K562 (cell line): Measurements from ENCODE around the gene ZSWIM1. TPM values are rescaled to one million over a fixed set of nuclear protein-coding genes. Genes with fewer than 3 reads are reported as not detected.

ENCODE experiments used
- BDP1 ChIP-seq: IDR thresholded peaks from 3 replicates; pipeline ENCODE4 v1.6.1; 2011; ENCODE audit not compliant: insufficient read length, insufficient read depth
- CGGBP1 ChIP-seq: fragments of 250-450 bp; sonication (Bioruptor Pico); IDR thresholded peaks from 2 replicates; pipeline ENCODE4 v1.9.0; 2021; ENCODE audit warnings: mild to moderate bottlenecking
- DDX20 ChIP-seq: fragments of 450-650 bp; IDR thresholded peaks from 2 replicates; pipeline ENCODE4 v1.6.1; 2016; ENCODE audit warnings: missing genetic modification characterization, low read depth, mild to moderate bottlenecking, missing compliant biosample characterization, moderate library complexity
- EHMT2 ChIP-seq: fragments of 450-650 bp; IDR thresholded peaks from 2 replicates; pipeline ENCODE4 v1.6.1; 2018; ENCODE audit warnings: antibody characterized with exemption
- FOSL1 ChIP-seq: fragments of 200-800 bp; sonication (Bioruptor generic); conservative IDR thresholded peaks from 2 replicates; pipeline ENCODE4 v1.6.1; 2016; ENCODE audit warnings: missing genetic modification characterization, missing compliant biosample characterization
- GTF2E2 ChIP-seq: fragments of 200-800 bp; sonication (Bioruptor generic); IDR thresholded peaks from 2 replicates; pipeline ENCODE4 v1.6.1; 2016; ENCODE audit warnings: missing genetic modification characterization, missing compliant biosample characterization
- HMG20A ChIP-seq: fragments of 450-650 bp; formaldehyde crosslinking; conservative IDR thresholded peaks from 2 replicates; pipeline ENCODE4 v1.4.0; 2020; ENCODE audit warnings: mild to moderate bottlenecking, mixed read lengths
- KDM2B ChIP-seq: fragments of 250-450 bp; sonication (Bioruptor Pico); IDR thresholded peaks from 2 replicates; pipeline ENCODE4 v1.8.0; 2021; ENCODE audit warnings: mild to moderate bottlenecking, moderate library complexity
- PBX2 ChIP-seq, 2 experiments: IDR thresholded peaks in 1 of 2; conservative IDR thresholded peaks in 1 of 2; 2 replicates each; pipeline ENCODE4 v1.6.1; 2016; ENCODE audit warnings: low read depth in 2 of 2, mild to moderate bottlenecking in 1 of 2, missing compliant biosample characterization in 1 of 2, missing genetic modification characterization in 1 of 2, moderate library complexity in 1 of 2
- PRMT5 ChIP-seq: sonication (generic); formaldehyde crosslinking; IDR thresholded peaks from 2 replicates; pipeline ENCODE4 v1.5.0; 2020; ENCODE audit warnings: missing genetic modification reagents
- RAD21 ChIP-seq, 2 experiments: fragments of 250-450 bp in 1 of 2; fragments of 450-650 bp in 1 of 2; sonication (Bioruptor Pico) in 1 of 2; formaldehyde crosslinking in 1 of 2; IDR thresholded peaks in 1 of 2; conservative IDR thresholded peaks in 1 of 2; 2 replicates each; pipeline versions ENCODE4 v1.4.0 to v1.8.0; 2020 to 2022; ENCODE audit warnings: mild to moderate bottlenecking in 2 of 2, moderate library complexity in 1 of 2
- RFX1 ChIP-seq: fragments of 450-650 bp; IDR thresholded peaks from 2 replicates; pipeline ENCODE4 v1.6.1; 2016; ENCODE audit warnings: mild to moderate bottlenecking, moderate library complexity
- SMAD2 ChIP-seq: fragments of 150-350 bp; IDR thresholded peaks from 2 replicates; pipeline ENCODE4 v1.6.1; 2014; ENCODE audit warnings: low read depth, mild to moderate bottlenecking, low read length
- SPI1 ChIP-seq: IDR thresholded peaks from 2 replicates; pipeline ENCODE4 v1.6.1; 2011; ENCODE audit warnings: low read depth, low read length, control low read depth, borderline replicate concordance
- STAT5A ChIP-seq: IDR thresholded peaks from 2 replicates; pipeline ENCODE4 v1.6.1; 2012; ENCODE audit warnings: low read length, inconsistent platforms, borderline replicate concordance
- TEAD4 ChIP-seq, 2 experiments: sonication (generic) in 1 of 2; formaldehyde crosslinking in 1 of 2; IDR thresholded peaks; 2 replicates each; pipeline versions ENCODE4 v1.6.1 to v1.8.0; 2012 to 2022; ENCODE audit warnings: borderline replicate concordance in 1 of 2, inconsistent platforms in 1 of 2, low read length in 1 of 2, mild to moderate bottlenecking in 1 of 2, missing genetic modification reagents in 1 of 2
- TRIM24 ChIP-seq, 2 experiments: fragments of 450-650 bp; IDR thresholded peaks; 2 replicates each; pipeline ENCODE4 v1.6.1; 2016
- ZNF124 ChIP-seq: sonication (generic); formaldehyde crosslinking; IDR thresholded peaks from 2 replicates; pipeline ENCODE4 v1.8.1; 2022; ENCODE audit warnings: missing genetic modification reagents
- ZNF146 ChIP-seq: IDR thresholded peaks from one replicate; pipeline ENCODE4 v1.6.1; 2018; ENCODE audit warnings: missing compliant biosample characterization; ENCODE audit not compliant: unreplicated experiment
- ZNF507 ChIP-seq: conservative IDR thresholded peaks from 2 replicates; pipeline ENCODE4 v1.6.1; 2017; ENCODE audit warnings: missing genetic modification characterization, missing compliant biosample characterization
- polyA plus RNA-seq, 8 experiments: library from polyadenylated mRNA; depleted of rRNA in 4 of 8; stranded (reverse) in 5 of 8; unstranded in 3 of 8; fragments of >200 nt; fragmentation: Nextera tagmentation in 2 of 8; fragmentation: Illumina TruSeq in 1 of 8; extraction: Ambion mirVana in 2 of 8; extraction: Trizol in 1 of 8; gene quantifications; 2 replicates each; pipeline versions ENCODE4 v1.2.1 to v1.2.3, GENCODE V29; 2011 to 2014; ENCODE audit warnings: inconsistent platforms in 1 of 8, missing spikeins in 1 of 8
- total RNA-seq, 7 experiments: library from RNA; depleted of rRNA in 6 of 7; stranded (reverse); fragments of >200 nt in 6 of 7; fragmentation: Illumina TruSeq in 2 of 7; extraction: Trizol in 2 of 7; gene quantifications; 2 replicates each; pipeline versions ENCODE4 v1.2.1 to v1.2.3, GENCODE V29; 2011 to 2021; ENCODE audit warnings: low replicate concordance in 1 of 7
- TF ChIP-seq, protein P1 (sequence below): fragments of 250-450 bp; sonication (Bioruptor Pico); IDR thresholded peaks from 2 replicates; pipeline ENCODE4 v1.4.0; 2020; ENCODE audit warnings: mild to moderate bottlenecking, moderate library complexity
- TF ChIP-seq, protein P2 (sequence below): fragments of 450-650 bp; IDR thresholded peaks from 2 replicates; pipeline ENCODE4 v1.6.1; 2016

ZSWIM1 gene
- total and polyA plus RNA-seq, 9 of the 15 experiments (the other 6 are each of a cell fraction or from before 2014, with no cell fraction given): 2.5 to 15.6 (median 9.5) TPM

- TF ChIP-seq, protein P1, sequence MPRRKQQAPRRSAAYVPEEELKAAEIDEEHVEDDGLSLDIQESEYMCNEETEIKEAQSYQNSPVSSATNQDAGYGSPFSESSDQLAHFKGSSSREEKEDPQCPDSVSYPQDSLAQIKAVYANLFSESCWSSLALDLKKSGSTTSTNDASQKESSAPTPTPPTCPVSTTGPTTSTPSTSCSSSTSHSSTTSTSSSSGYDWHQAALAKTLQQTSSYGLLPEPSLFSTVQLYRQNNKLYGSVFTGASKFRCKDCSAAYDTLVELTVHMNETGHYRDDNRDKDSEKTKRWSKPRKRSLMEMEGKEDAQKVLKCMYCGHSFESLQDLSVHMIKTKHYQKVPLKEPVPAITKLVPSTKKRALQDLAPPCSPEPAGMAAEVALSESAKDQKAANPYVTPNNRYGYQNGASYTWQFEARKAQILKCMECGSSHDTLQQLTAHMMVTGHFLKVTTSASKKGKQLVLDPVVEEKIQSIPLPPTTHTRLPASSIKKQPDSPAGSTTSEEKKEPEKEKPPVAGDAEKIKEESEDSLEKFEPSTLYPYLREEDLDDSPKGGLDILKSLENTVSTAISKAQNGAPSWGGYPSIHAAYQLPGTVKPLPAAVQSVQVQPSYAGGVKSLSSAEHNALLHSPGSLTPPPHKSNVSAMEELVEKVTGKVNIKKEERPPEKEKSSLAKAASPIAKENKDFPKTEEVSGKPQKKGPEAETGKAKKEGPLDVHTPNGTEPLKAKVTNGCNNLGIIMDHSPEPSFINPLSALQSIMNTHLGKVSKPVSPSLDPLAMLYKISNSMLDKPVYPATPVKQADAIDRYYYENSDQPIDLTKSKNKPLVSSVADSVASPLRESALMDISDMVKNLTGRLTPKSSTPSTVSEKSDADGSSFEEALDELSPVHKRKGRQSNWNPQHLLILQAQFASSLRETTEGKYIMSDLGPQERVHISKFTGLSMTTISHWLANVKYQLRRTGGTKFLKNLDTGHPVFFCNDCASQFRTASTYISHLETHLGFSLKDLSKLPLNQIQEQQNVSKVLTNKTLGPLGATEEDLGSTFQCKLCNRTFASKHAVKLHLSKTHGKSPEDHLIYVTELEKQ (CRISPR knock-in tag): no peak
- TF ChIP-seq KDM2B (no peak), ZNF124 (CRISPR knock-in tag) (no peak), STAT5A (peak; percentile 55; the same call in 1 of the 2 replicates), BDP1 (no peak), DDX20 (tag) (no peak), GTF2E2 (tag) (no peak), RFX1 (no peak), RAD21 (CRISPR knock-in tag; conservative IDR thresholded peaks at IDR 0.05 in 1 of 2, IDR thresholded peaks at IDR 0.05 in 1 of 2) (peak in 1 of 2 experiments; percentile 17; a peak in 1 of 4 replicates), ZNF146 (CRISPR knock-in tag) (no peak), FOSL1 (tag) (peak; percentile 49; the same call in 1 of the 2 replicates), EHMT2 (peak; percentile 70; the same call in 1 of the 2 replicates), TRIM24 (IDR thresholded peaks at IDR 0.05) (peak; percentile 43 to 46; a peak in 1 of 4 replicates), HMG20A (CRISPR knock-in tag) (no peak), SPI1 (0 out of 2 replicates have a peak, but pooled peaks have one; percentile 1), PBX2 (CRISPR knock-in tag; IDR thresholded peaks at IDR 0.05; ENCODE audit: low read depth) (no peak), PBX2 (tag; conservative IDR thresholded peaks at IDR 0.05; ENCODE audit: low read depth) (peak; percentile 50), SMAD2 (no peak), PRMT5 (CRISPR knock-in tag) (no peak), ZNF507 (tag) (no peak), TEAD4 (IDR thresholded peaks at IDR 0.05; ENCODE audit: low read length) (peak; percentile 56; the same call in 1 of the 2 replicates), TEAD4 (CRISPR knock-in tag; IDR thresholded peaks at IDR 0.05; ENCODE audit: borderline replicate concordance) (no peak), CGGBP1 (CRISPR knock-in tag) (no peak)
- TF ChIP-seq, protein P2, sequence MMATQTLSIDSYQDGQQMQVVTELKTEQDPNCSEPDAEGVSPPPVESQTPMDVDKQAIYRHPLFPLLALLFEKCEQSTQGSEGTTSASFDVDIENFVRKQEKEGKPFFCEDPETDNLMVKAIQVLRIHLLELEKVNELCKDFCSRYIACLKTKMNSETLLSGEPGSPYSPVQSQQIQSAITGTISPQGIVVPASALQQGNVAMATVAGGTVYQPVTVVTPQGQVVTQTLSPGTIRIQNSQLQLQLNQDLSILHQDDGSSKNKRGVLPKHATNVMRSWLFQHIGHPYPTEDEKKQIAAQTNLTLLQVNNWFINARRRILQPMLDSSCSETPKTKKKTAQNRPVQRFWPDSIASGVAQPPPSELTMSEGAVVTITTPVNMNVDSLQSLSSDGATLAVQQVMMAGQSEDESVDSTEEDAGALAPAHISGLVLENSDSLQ: peak; percentile 50; the same call in 1 of the 2 replicates
These were observed 30.1 kb upstream of the ZSWIM1 start (continued) for GRCh38 chr20:45850926-45851325.
